BJ (cell line): ENCODE measurements around the gene GAPDH. TPM values are rescaled to one million over a fixed set of nuclear protein-coding genes. Genes with fewer than 3 reads are reported as not detected.

Source experiments
- CTCF ChIA-PET: fragments of 350-600 bp; formaldehyde crosslinking; extraction: SDS; loops from one replicate; lab custom pipeline; 2021; ENCODE audit warnings: antibody characterized with exemption, inconsistent platforms; lab: Yijun Ruan, JAX
- POLR2A ChIA-PET: fragments of 300-600 bp; sonication (Branson Sonifier 250); formaldehyde crosslinking; extraction: SDS; loops from one replicate; lab custom pipeline; 2021; ENCODE audit warnings: antibody characterized with exemption; lab: Charles Lee
- DNase-seq: peaks from one replicate; pipeline ENCODE4 v3.0.0-alpha.2; 2011; ENCODE audit warnings: low read depth
- H3K27me3 ChIP-seq: 2 replicates; pipeline ENCODE4 v1.6.0; 2011; ENCODE audit warnings: low read length; ENCODE audit not compliant: control insufficient read depth, insufficient read depth
- H3K36me3 ChIP-seq: 2 replicates; pipeline ENCODE4 v1.5.1; 2011; ENCODE audit warnings: low read length; ENCODE audit not compliant: control insufficient read depth, insufficient read depth
- H3K4me3 ChIP-seq: 2 replicates; pipeline ENCODE4 v1.5.1; 2011; ENCODE audit warnings: low read depth, mild to moderate bottlenecking, control low read depth, low read length
- polyA plus RNA-seq: library from polyadenylated mRNA; depleted of rRNA; stranded (reverse); fragments of >200 nt; gene quantifications from 2 replicates; pipeline ENCODE4 v1.2.3, GENCODE V29; 2011
- TF ChIP-seq, protein P1 (sequence below): IDR thresholded peaks from 2 replicates; pipeline ENCODE4 v1.5.1; 2011; ENCODE audit warnings: low read depth, mild to moderate bottlenecking, control low read depth, inconsistent platforms, low read length, moderate library complexity; ENCODE audit not compliant: insufficient read depth

Gene GAPDH
- polyA plus RNA-seq, 1 experiment, result 18,709 TPM

DNA sequence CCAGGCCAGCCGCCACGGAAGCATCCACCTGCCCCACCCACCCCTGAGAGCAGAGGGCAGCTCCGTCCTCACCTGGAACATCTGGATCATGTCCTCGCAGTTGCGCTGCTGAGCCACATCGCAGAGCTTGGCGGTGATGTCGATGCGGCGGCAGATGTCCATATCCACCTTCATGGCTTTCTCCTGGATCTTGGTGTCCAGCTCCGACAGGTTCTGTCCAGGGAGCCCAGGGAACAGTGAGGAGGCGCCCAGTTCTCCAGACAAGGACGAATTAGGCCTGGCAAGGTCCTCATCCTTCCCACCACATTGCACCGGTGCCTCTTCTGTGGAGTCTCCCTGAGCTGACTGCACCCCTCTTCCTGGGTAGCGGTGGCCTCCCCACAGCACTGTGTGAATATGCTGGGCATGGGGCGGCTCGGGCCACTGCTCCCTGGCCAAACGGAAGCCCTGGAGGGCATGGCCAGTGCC is 15.4 kb downstream of the GAPDH start:
- CTCF ChIA-PET, result interaction anchor here (1.2 to 15.4 kb wide), 3 partner anchors 10 to 16 kb away, joined by 3 to 157 read pairs (median 59); partner anchors contain the start of genes GAPDH and NOP2
- 0 out of 2 replicates have a peak, but pooled peaks cover 3% of the 10 kb centered on the region for H3K36me3 ChIP-seq
- TF ChIP-seq, protein P1, sequence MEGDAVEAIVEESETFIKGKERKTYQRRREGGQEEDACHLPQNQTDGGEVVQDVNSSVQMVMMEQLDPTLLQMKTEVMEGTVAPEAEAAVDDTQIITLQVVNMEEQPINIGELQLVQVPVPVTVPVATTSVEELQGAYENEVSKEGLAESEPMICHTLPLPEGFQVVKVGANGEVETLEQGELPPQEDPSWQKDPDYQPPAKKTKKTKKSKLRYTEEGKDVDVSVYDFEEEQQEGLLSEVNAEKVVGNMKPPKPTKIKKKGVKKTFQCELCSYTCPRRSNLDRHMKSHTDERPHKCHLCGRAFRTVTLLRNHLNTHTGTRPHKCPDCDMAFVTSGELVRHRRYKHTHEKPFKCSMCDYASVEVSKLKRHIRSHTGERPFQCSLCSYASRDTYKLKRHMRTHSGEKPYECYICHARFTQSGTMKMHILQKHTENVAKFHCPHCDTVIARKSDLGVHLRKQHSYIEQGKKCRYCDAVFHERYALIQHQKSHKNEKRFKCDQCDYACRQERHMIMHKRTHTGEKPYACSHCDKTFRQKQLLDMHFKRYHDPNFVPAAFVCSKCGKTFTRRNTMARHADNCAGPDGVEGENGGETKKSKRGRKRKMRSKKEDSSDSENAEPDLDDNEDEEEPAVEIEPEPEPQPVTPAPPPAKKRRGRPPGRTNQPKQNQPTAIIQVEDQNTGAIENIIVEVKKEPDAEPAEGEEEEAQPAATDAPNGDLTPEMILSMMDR, result no peak
- H3K27me3 ChIP-seq, result no peaks in the 10 kb centered on the region
- DNase-seq, result no peak
- POLR2A ChIA-PET, result interaction anchor here (0.6 to 1.5 kb wide), 8 partner anchors 11 to 1387 kb away, joined by 3 to 16 read pairs (median 9); partner anchors contain the start of gene GAPDH
- no peak overlapping the region for H3K4me3 ChIP-seq

DNA sequence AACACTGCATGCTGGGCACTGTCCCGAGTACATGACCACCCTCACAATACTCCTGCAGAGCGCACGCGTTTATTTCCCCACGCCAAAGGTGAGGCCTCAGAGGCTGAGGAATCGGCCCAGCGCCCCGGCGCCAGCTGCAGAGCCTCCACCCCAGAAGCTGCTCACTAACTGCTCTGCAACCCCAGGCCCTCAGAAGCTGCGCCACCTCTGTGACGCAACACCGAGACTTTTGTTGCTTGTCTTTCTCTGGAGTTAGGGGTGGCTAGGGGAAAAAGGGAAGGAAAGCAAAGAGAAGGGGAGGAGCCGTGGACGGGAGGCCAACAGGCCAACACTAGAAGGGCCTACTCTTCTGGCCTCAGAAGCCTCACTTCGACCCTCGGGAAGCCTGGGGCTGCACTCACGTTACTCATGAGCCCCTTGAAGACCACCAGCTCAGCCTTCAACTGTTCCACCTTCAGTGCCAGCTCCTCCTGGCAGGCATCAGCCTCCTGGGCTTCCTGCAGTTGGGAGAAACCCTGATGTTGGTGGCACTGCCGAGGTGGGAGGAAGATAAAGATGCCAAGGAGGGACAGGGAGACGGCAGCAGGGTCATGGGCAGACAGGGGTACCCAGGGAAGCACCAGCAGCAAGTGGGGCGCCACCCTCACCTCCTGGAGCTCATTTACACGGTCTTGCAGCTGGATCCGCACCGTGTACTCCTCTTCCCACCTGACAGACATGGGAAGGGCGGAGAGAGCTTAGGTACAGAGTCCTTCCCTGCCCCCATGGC is 16.2 kb downstream of the GAPDH start:
- ChIA-PET CTCF (interaction anchor here (0.6 to 15.4 kb wide), 3 partner anchors 12 to 215 kb away, joined by 3 to 157 read pairs (median 59); partner anchors contain the start of genes GAPDH and NOP2), POLR2A (interaction anchor here (0.8 to 2.1 kb wide), 4 partner anchors 13 to 16 kb away, joined by 7 to 24 read pairs (median 11); partner anchors contain the start of gene GAPDH)
- Histone ChIP-seq H3K27me3 (no peaks in the 10 kb centered on the region), H3K36me3 (0 out of 2 replicates have a peak, but pooled peaks cover 3% of the 10 kb centered on the region), H3K4me3 (no peak overlapping the region)
- TF ChIP-seq, protein P1, result no peak
- no peak for DNase-seq

GRCh38 chr12:6551063-6551461 is 16.7 kb downstream of the GAPDH start:
- ChIA-PET CTCF (interaction anchor here (0.6 to 15.4 kb wide), 3 partner anchors 13 to 216 kb away, joined by 3 to 157 read pairs (median 59); partner anchors contain the start of genes GAPDH and NOP2), POLR2A (interaction anchor here (1.4 to 2.2 kb wide), 3 partner anchors 15 to 19 kb away, joined by 7 to 24 read pairs (median 12); partner anchors contain the start of gene GAPDH)
- Histone ChIP-seq H3K27me3 (no peaks in the 10 kb centered on the region), H3K4me3 (no peak overlapping the region), H3K36me3 (0 out of 2 replicates have a peak, but pooled peaks cover 2% of the 10 kb centered on the region)
- TF ChIP-seq, protein P1, result no peak
- no peak for DNase-seq

GRCh38 chr12:6551496-6552139 is 17.3 kb downstream of the GAPDH start:
- Histone ChIP-seq H3K4me3 (no peak overlapping the region), H3K27me3 (no peaks in the 10 kb centered on the region), H3K36me3 (0 out of 2 replicates have a peak, but pooled peaks cover 1% of the 10 kb centered on the region)
- CTCF ChIA-PET, result interaction anchor here (0.9 to 15.4 kb wide), 4 partner anchors 14 to 146 kb away, joined by 3 to 157 read pairs (median 32); partner anchors contain the start of genes GAPDH and NOP2
- POLR2A ChIA-PET, result interaction anchor here (0.6 to 2.2 kb wide), 7 partner anchors 10 to 148 kb away, joined by 3 to 24 read pairs (median 7); partner anchors contain the start of genes GAPDH and NOP2
- DNase-seq, result no peak
- TF ChIP-seq, protein P1, result no peak
